K562 (cell line): ENCODE measurements around the gene SMOC2. TPM values are rescaled to one million over a fixed set of nuclear protein-coding genes. Genes with fewer than 3 reads are reported as not detected.
A peak's percentile ranks its signal among the peaks of the same experiment; 100 is the strongest.

Experiments
- ATAC-seq: fragments of 200-7000 bp; cut with Tn5 transposase; 3 replicates; pipeline ENCODE4 v1.9.1; 2020; ENCODE audit warnings: moderate library complexity
- BruUV-seq: library from RNA; stranded (reverse); fragments of 400-500 nt; replicated peaks from 2 replicates; lab custom pipeline; 2021; lab: Mats Ljungman, UMichigan
- CTCF ChIA-PET: fragments of 300-600 bp; formaldehyde crosslinking; extraction: SDS; loops from one replicate; lab custom pipeline; 2021; ENCODE audit warnings: low intra/inter-chr PET ratio; lab: Yijun Ruan, JAX
- POLR2A ChIA-PET: fragments of 300-600, 350-650 bp; sonication (Branson Sonifier 250); formaldehyde crosslinking; extraction: SDS; loops from one replicate; lab custom pipeline; 2021; ENCODE audit warnings: antibody characterized with exemption, inconsistent platforms; lab: Yijun Ruan, JAX
- DNase-seq, 4 experiments: peaks; one replicate each; pipeline versions ENCODE4 v3.0.0 to v3.0.0-alpha.2; 2011 to 2018; ENCODE audit warnings: low spot score in 3 of 4, mixed read lengths in 3 of 4; ENCODE audit errors: extremely low read depth in 1 of 4
- FAIRE-seq: peaks from 2 replicates; lab custom pipeline; 2011; peaks lifted over from hg19 to GRCh38; lab: Jason Lieb, UNC
- H2AFZ ChIP-seq: 2 replicates; pipeline ENCODE4 v1.6.0; 2011; ENCODE audit warnings: low read depth, low read length, control low read depth, inconsistent platforms
- H3K27ac ChIP-seq: fragments of 200-600 bp; 3 replicates; pipeline ENCODE4 v1.8.0; 2011; ENCODE audit warnings: low read depth, mild to moderate bottlenecking, control low read depth, inconsistent platforms, low read length, moderate library complexity, mixed read lengths; ENCODE audit errors: extremely low read depth
- H3K27me3 ChIP-seq, 2 experiments: fragments of 300-600 bp in 1 of 2; 2 replicates in 1 of 2; 3 replicates in 1 of 2; pipeline versions ENCODE4 v1.6.0 to v1.8.0; 2011; ENCODE audit warnings: inconsistent platforms in 2 of 2, low read length in 2 of 2, mild to moderate bottlenecking in 1 of 2, mixed read lengths in 1 of 2, moderate library complexity in 1 of 2; ENCODE audit not compliant: control insufficient read depth in 2 of 2, insufficient read depth in 2 of 2
- H3K36me3 ChIP-seq: fragments of 300-600 bp; 3 replicates; pipeline ENCODE4 v1.8.0; 2011; ENCODE audit warnings: mild to moderate bottlenecking, low read length, inconsistent platforms; ENCODE audit not compliant: control insufficient read depth, insufficient read depth
- H3K4me1 ChIP-seq, 2 experiments: fragments of 200-600 bp in 1 of 2; replicated peaks in 1 of 2; 2 replicates in 1 of 2; 3 replicates in 1 of 2; pipeline versions ENCODE4 v1.5.1 to v1.8.0; 2011; ENCODE audit warnings: inconsistent platforms in 2 of 2, low read length in 2 of 2, mild to moderate bottlenecking in 1 of 2, mixed read lengths in 1 of 2, moderate library complexity in 1 of 2; ENCODE audit not compliant: control insufficient read depth in 2 of 2, insufficient read depth in 2 of 2
- H3K4me2 ChIP-seq: 2 replicates; pipeline ENCODE4 v1.6.1; 2011; ENCODE audit warnings: low read length, control low read depth, inconsistent platforms, mixed read lengths; ENCODE audit not compliant: insufficient read depth
- H3K4me3 ChIP-seq: fragments of 200-600 bp; sonication (generic), shearing (Covaris generic); 2 replicates; pipeline ENCODE4 v1.5.1; 2016; ENCODE audit warnings: control low read depth, inconsistent platforms
- H3K79me2 ChIP-seq: fragments of 200-600 bp; 3 replicates; pipeline ENCODE4 v1.8.0; 2011; ENCODE audit warnings: low read length, inconsistent platforms; ENCODE audit not compliant: control insufficient read depth, insufficient read depth
- H3K9ac ChIP-seq, 2 experiments: 2 replicates each; pipeline versions ENCODE4 v1.6.0 to v1.6.1; 2011; ENCODE audit warnings: low read depth in 2 of 2, low read length in 2 of 2, control low read depth in 1 of 2, inconsistent platforms in 1 of 2, mild to moderate bottlenecking in 1 of 2, mixed read lengths in 1 of 2; ENCODE audit not compliant: insufficient read depth in 1 of 2
- H3K9me1 ChIP-seq: one replicate; pipeline ENCODE4 v1.6.0; 2011; ENCODE audit warnings: inconsistent platforms, mild to moderate bottlenecking, low read length, moderate library complexity; ENCODE audit not compliant: control insufficient read depth, insufficient read depth
- H3K9me3 ChIP-seq: replicated peaks from 2 replicates; pipeline ENCODE4 v1.5.1; 2011; ENCODE audit warnings: low read depth, low read length, inconsistent platforms; ENCODE audit not compliant: control insufficient read depth, insufficient read depth
- H4K20me1 ChIP-seq: replicated peaks from 2 replicates; pipeline ENCODE4 v1.6.1; 2011; ENCODE audit warnings: low read length, inconsistent platforms, mixed read lengths; ENCODE audit not compliant: control insufficient read depth, insufficient read depth
- ARID1B ChIP-seq: fragments of 450-650 bp; IDR thresholded peaks from 2 replicates; pipeline ENCODE4 v1.6.1; 2016; ENCODE audit warnings: antibody characterized with exemption, mild to moderate bottlenecking, inconsistent platforms
- ATF2 ChIP-seq: sonication (generic); formaldehyde crosslinking; IDR thresholded peaks from 2 replicates; pipeline ENCODE4 v1.8.1; 2022; ENCODE audit warnings: missing genetic modification reagents
- BDP1 ChIP-seq: IDR thresholded peaks from 3 replicates; pipeline ENCODE4 v1.6.1; 2011; ENCODE audit not compliant: insufficient read length, insufficient read depth
- BRF1 ChIP-seq: IDR thresholded peaks from 3 replicates; pipeline ENCODE4 v1.6.1; 2011; ENCODE audit warnings: borderline replicate concordance, mild to moderate bottlenecking; ENCODE audit not compliant: insufficient read length; ENCODE audit errors: extremely low read depth
- CBX2 ChIP-seq: fragments of 200-600 bp; sonication (generic); IDR thresholded peaks from one replicate; pipeline ENCODE4 v1.6.1; 2012; ENCODE audit warnings: mild to moderate bottlenecking, low read length, inconsistent platforms; ENCODE audit not compliant: insufficient read depth, poor library complexity, severe bottlenecking
- FOXA1 ChIP-seq: fragments of 450-650 bp; IDR thresholded peaks from 2 replicates; pipeline ENCODE4 v1.6.1; 2016; ENCODE audit warnings: mild to moderate bottlenecking, borderline replicate concordance
- GABPB1 ChIP-seq: sonication (generic); formaldehyde crosslinking; IDR thresholded peaks from 2 replicates; pipeline ENCODE4 v1.8.0; 2022; ENCODE audit warnings: mild to moderate bottlenecking, missing genetic modification reagents
- GMEB1 ChIP-seq: fragments of 250-450 bp; sonication (Bioruptor Pico); IDR thresholded peaks from 2 replicates; pipeline ENCODE4 v1.4.0; 2020; ENCODE audit warnings: mild to moderate bottlenecking
- GTF2B ChIP-seq: IDR thresholded peaks from 2 replicates; pipeline ENCODE4 v1.6.1; 2011; ENCODE audit not compliant: insufficient read length; ENCODE audit errors: extremely low read depth
- HSF4 ChIP-seq: fragments of 250-450 bp; sonication (Bioruptor Pico); IDR thresholded peaks from 2 replicates; pipeline ENCODE4 v2.1.2; 2022; ENCODE audit warnings: mild to moderate bottlenecking, moderate library complexity, borderline replicate concordance
- MXD1 ChIP-seq: fragments of 250-450 bp; sonication (Bioruptor Pico); IDR thresholded peaks from 2 replicates; pipeline ENCODE4 v1.8.0; 2021; ENCODE audit warnings: borderline replicate concordance, mild to moderate bottlenecking, moderate library complexity; ENCODE audit not compliant: poor library complexity, severe bottlenecking
- MYBL2 ChIP-seq, 2 experiments: fragments of 450-650 bp in 1 of 2; sonication (generic) in 1 of 2; formaldehyde crosslinking in 1 of 2; IDR thresholded peaks; 2 replicates each; pipeline versions ENCODE4 v1.6.1 to v1.8.1; 2017 to 2022; ENCODE audit warnings: borderline replicate concordance in 1 of 2, inconsistent platforms in 1 of 2, low read depth in 1 of 2, mild to moderate bottlenecking in 1 of 2, missing genetic modification reagents in 1 of 2, moderate library complexity in 1 of 2
- MYNN ChIP-seq, 2 experiments: sonication (generic); formaldehyde crosslinking in 1 of 2; IDR thresholded peaks; 2 replicates each; pipeline versions ENCODE4 v1.5.0 to v1.6.1; 2016 to 2020; ENCODE audit warnings: antibody characterized with exemption in 1 of 2, missing genetic modification reagents in 1 of 2
- NUFIP1 ChIP-seq: fragments of 450-650 bp; IDR thresholded peaks from 2 replicates; pipeline ENCODE4 v1.6.1; 2018; ENCODE audit not compliant: partially characterized antibody
- SMARCA4 ChIP-seq: fragments of 450-650 bp; IDR thresholded peaks from 2 replicates; pipeline ENCODE4 v1.6.1; 2016
- SRSF9 ChIP-seq: fragments of 200-400 bp; formaldehyde crosslinking; IDR thresholded peaks from 2 replicates; pipeline ENCODE4 v1.6.1; 2017; ENCODE audit warnings: low read depth, low read length, borderline replicate concordance
- STAT5B ChIP-seq: fragments of 250-450 bp; sonication (Bioruptor Pico); IDR thresholded peaks from 2 replicates; pipeline ENCODE4 v1.8.0; 2021; ENCODE audit warnings: mild to moderate bottlenecking, inconsistent platforms
- TRIM24 ChIP-seq, 2 experiments: fragments of 450-650 bp; IDR thresholded peaks; 2 replicates each; pipeline ENCODE4 v1.6.1; 2016
- ZNF23 ChIP-seq: fragments of 250-450 bp; sonication (Bioruptor Pico); IDR thresholded peaks from 2 replicates; pipeline ENCODE4 v1.4.0; 2020; ENCODE audit warnings: mild to moderate bottlenecking
- ZNF445 ChIP-seq: fragments of 250-450 bp; sonication (Bioruptor Pico); IDR thresholded peaks from 2 replicates; pipeline ENCODE4 v1.4.0; 2020; ENCODE audit warnings: low read depth, mild to moderate bottlenecking, moderate library complexity
- WGBS: fragments of 100-300 bp; shearing (Covaris generic); methylation state at CpG from one replicate; pipeline ENCODE4 v1.1.6; 2016; ENCODE audit warnings: low coverage, mixed read lengths; ENCODE audit not compliant: insufficient coverage; ENCODE audit errors: missing lambda C conversion rate; 5-methylcytosine and 5-hydroxymethylcytosine counted together
- in situ Hi-C: fragments of 300-500 bp; cut with MboI; formaldehyde crosslinking; loops from 4 replicates; pipeline ENCODE4 v1.15.0; 2018; ENCODE audit warnings: inconsistent platforms, mixed read lengths
- intact Hi-C: fragments of 100-400 bp; cut with micrococcal nuclease; formaldehyde crosslinking; loops from 2 replicates; pipeline ENCODE4 v1.14.2; 2022
- polyA plus RNA-seq, 8 experiments: library from polyadenylated mRNA; depleted of rRNA in 4 of 8; stranded (reverse) in 5 of 8; unstranded in 3 of 8; fragments of >200 nt; fragmentation: Nextera tagmentation in 2 of 8; fragmentation: Illumina TruSeq in 1 of 8; extraction: Ambion mirVana in 2 of 8; extraction: Trizol in 1 of 8; gene quantifications; 2 replicates each; pipeline versions ENCODE4 v1.2.1 to v1.2.3, GENCODE V29; 2011 to 2014; ENCODE audit warnings: inconsistent platforms in 1 of 8, missing spikeins in 1 of 8
- total RNA-seq, 7 experiments: library from RNA; depleted of rRNA in 6 of 7; stranded (reverse); fragments of >200 nt in 6 of 7; fragmentation: Illumina TruSeq in 2 of 7; extraction: Trizol in 2 of 7; gene quantifications; 2 replicates each; pipeline versions ENCODE4 v1.2.1 to v1.2.3, GENCODE V29; 2011 to 2021; ENCODE audit warnings: low replicate concordance in 1 of 7

SMOC2 gene
- total and polyA plus RNA-seq, 9 of the 15 experiments (the other 6 are each of a cell fraction or from before 2014, with no cell fraction given) = 0.45 to 2.3 (median 1.1) TPM

GRCh38 chr6:168601111-168601510 lies 160.1 kb downstream of the SMOC2 start:
- WGBS = 43% methylated on average over 15 of the region's 17 CpGs
- in situ Hi-C loops = no loop called here
- no peak for FAIRE-seq

More at GRCh38 chr6:168601111-168601510, 160.1 kb downstream of the SMOC2 start:
- POLR2A ChIA-PET = no interaction called here
- Histone ChIP-seq H3K27ac (no peak overlapping the region), H3K4me3 (no peak overlapping the region), H3K79me2 (no peaks in the 10 kb centered on the region)
- TF ChIP-seq MXD1 (no peak), GTF2B (no peak), BRF1 (no peak), SMARCA4 (no peak), ARID1B (no peak), STAT5B (CRISPR knock-in tag) (no peak), ZNF445 (CRISPR knock-in tag) (no peak), FOXA1 (no peak), MYBL2 (IDR thresholded peaks at IDR 0.05; ENCODE audit: low read depth) (no peak), MYBL2 (CRISPR knock-in tag; IDR thresholded peaks at IDR 0.05; ENCODE audit: borderline replicate concordance) (no peak), GMEB1 (CRISPR knock-in tag) (no peak), BDP1 (no peak), HSF4 (CRISPR knock-in tag) (no peak), TRIM24 (IDR thresholded peaks at IDR 0.05) (no peak), ZNF23 (CRISPR knock-in tag) (no peak), SRSF9 (no peak), CBX2 (no peak), GABPB1 (CRISPR knock-in tag) (no peak), NUFIP1 (no peak), ATF2 (CRISPR knock-in tag) (no peak), MYNN (IDR thresholded peaks at IDR 0.05) (no peak), MYNN (CRISPR knock-in tag; IDR thresholded peaks at IDR 0.05) (no peak)
- TF ChIP-seq, all 486 proteins: peak for 0
- no TSS peak for BruUV-seq
- CTCF ChIA-PET = no interaction called here
- no peak overlapping the region for H2AFZ ChIP-seq
- ATAC-seq = peak; percentile 54
- H3K9me3 ChIP-seq = no peaks in the 10 kb centered on the region
- H4K20me1 ChIP-seq = no peaks in the 10 kb centered on the region
- no peak for DNase-seq
- no peaks in the 10 kb centered on the region for H3K4me1 ChIP-seq
- no peak overlapping the region for H3K4me2 ChIP-seq
- intact Hi-C loops = no loop called here
- H3K9ac ChIP-seq = no peak overlapping the region
- peaks cover 5 to 26% of the 10 kb centered on the region in 2 experiments; a peak in 4 of 5 replicates for H3K27me3 ChIP-seq
- H3K36me3 ChIP-seq = no peaks in the 10 kb centered on the region
- H3K9me1 ChIP-seq = no peaks in the 10 kb centered on the region
